ENCODE results near the gene ZNF160.
"Not testable (repeated sequence)": the region's sequence is repeated elsewhere in the genome, so short reads cannot be mapped to it uniquely, and the experiment has no call there.

The ZNF160 gene

DNA sequence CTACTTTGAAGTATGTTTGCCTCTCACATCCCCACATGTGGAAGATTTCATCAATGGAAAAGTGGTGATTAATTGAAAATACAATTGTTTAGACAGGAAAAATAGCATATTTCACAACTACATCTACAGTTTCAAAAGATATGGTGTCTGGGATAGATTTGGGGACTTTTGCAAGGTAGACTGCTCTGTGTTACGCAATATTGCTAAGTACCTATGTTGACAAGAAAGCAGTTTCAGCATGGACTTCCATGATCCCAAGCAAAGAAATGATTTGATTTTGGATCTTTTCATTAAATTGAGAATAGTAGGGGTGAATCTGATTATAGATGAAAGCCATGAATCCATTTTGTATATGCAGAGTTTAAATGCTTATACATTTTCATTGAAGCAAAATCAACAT lies 10.5 kb downstream of the ZNF160 start:
- DNase-seq (ENCODE audit: low read depth) = no peak

DNA sequence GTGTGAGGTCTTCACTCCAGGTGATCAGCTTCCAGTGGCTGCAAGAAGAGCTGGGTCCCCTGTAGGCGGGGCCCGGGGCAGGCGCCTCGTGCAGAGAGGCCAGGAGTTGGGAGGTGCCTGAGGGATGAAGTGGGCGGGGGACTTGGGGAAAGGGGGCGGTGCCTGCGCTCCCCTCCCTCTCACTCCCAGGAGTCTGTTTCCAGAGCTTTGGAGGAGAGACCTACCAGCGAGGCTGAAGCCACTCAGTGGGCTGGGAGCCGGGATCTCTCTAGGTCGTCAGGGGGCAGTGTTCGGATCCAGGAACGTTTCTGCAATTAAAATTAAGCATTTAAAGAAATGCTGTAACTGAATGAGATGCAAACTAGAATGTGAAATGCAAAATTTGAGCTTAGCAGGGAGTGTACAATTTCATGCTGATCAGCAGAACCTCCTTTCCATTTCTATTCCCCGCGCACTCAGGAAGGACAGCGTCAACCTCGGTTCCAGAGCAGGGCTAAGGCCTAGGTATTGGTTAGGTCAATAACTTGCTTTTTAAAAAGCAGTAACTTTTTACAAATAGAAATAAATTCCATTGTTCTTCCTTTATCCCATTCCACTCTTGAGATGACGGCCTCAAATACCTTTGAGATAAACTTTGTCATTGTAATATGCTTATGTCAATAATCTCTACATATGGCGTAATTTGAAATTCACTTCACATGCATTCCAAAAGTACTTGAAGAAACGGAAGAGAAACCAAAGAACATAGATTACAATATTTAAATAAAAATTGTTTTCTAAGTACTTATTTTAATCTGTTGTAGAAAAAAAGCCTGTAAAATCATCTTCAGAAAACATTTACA lies 11.6 kb downstream of the ZNF160 start:
- no peak for DNase-seq (ENCODE audit: low read depth)

DNA sequence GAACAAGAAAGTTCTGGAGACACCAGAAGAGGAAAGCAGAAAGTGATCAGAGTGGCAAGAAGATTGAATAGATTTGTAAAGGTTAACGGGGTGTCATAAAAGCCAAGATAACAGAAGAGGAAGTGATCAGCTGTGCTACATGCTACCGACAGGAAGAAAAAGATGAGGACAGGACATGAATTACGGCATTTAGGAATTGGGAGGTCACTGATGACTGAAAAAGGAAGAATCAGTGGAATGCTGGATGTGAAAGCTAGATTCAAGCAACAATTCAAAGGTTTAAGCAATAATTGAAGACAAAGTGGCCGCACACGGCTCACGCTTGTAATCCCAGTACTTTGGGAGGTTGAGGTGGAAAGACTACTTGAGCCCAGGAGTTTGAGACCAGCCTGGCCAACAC lies 15.1 kb downstream of the ZNF160 start:
- DNase-seq (ENCODE audit: low read depth) = no peak

DNA sequence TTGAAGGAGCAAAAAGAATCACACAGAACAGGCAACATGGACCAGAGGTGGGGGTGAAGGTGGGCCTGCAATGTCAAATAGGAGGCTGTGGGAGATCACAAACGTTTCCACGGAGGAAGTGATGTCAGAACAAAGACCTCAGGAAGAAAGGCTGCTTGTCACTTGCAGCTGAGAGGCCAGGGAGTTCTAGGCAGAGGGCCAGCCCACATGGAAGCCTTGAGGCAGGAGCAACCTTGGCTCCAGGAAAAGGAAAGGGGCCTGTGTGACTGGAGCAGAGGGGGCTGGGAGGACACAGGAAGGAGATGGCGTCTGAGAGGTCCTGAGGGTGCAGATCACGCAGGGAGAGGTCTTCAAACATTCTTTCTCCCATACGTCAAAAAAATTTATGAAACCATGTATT lies 16.3 kb downstream of the ZNF160 start:
- no peak for DNase-seq (ENCODE audit: low read depth)

DNA sequence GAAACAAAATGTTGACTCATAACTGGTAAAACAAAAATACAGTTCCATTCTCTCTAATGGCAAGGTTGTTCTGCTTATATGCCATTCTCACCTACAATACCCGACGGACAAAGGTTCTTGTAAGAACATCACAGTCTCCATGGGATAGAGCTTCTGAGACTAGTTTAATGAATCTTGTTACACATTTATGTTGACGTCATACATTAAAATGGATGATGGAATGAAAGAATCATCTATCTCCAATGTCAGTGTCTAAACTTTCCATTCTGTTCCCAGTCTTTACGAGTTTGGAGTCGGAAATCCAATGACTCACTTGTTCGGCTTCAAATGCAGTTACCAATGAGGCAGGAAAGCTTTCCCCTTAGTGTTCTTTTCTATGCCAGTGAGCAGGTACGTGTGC lies 17.7 kb downstream of the ZNF160 start:
- no peak for DNase-seq (ENCODE audit: low read depth)

DNA sequence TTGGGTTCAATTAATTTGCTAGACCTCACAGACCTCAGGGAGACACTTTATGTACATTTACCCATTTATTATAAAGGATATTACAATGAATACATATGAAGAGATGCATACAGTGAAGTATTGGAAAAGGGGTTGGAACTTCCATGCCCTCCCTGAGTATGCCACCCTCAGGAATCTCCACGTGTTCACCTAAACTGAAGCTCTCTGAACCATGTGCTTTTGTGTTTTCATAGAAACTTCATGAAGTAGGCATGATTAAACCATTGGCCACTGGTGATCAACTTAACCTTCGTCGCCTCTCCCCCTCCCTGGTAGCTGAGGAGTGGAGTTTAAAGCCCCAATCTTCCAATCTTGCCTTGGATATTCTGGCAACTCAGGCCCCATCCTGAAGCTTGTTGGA lies 20.3 kb downstream of the ZNF160 start:
- no peak for DNase-seq (ENCODE audit: low read depth)

DNA sequence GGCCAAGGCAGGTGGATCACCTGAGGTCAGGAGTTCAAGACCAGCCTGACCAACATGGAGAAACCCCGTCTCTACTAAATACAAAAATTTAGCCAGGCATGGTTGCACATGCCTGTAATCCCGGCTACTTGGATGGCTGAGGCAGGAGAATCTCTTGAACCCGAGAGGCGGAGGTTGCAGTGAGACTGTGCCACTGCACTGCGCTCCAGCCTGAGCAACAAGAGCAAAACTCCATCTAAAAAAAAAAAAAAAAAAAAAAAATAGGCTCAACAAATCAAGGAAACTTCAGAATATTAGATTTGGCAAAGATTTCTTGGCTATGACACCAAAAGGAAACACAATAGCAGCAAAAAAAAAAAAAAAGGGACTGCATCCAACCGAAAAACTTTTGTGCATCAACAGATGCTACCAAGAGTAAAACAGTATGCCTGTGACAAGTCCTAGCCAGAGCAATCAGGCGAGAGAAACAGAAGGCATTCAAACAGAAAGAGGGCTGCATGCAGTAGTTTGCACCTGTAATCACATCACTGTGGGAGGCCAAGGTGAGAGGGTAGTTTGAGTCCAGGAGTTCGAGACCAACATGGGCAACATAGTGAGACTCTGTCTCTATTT lies 23.8 kb downstream of the ZNF160 start:
- no peak for DNase-seq (ENCODE audit: low read depth)

DNA sequence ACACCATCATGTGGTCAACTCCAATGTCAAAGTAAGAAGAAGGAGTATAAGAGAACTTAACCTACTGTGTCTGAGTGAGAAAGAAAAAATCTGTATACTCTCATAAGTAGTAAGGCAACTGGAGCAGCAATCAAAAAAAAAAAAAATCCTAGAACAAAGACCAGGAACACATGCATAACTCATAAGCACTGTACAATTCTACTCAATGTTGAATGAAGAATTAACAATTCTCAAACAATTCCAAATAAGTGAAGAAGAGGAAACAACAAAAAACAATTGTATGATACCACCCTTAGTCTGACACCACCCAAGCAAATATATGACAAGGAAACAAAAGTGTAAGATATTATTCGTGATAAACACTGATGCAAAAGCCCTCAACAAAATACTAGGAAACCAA lies 24.6 kb downstream of the ZNF160 start:
- DNase-seq (ENCODE audit: low read depth) = no peak

DNA sequence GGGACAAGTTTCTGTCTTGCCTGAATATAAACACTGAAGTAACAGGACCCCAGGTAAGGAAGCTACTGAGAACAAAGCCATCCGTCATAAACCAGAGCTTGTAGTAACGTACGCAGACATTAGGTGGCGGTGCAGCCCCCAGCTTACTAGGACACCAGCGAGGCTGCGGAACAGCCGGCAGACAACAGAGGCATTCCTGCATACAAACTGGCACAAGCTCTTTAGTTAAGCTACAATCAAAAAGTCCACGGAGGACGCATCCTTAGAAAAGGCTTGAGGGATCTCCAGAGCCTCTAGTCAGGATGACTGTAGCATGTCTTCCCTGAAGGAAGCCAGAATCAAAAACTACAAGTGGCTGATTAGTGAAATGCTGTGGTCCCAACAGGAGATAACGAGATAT lies 26.2 kb downstream of the ZNF160 start:
- no peak for DNase-seq (ENCODE audit: low read depth)

DNA sequence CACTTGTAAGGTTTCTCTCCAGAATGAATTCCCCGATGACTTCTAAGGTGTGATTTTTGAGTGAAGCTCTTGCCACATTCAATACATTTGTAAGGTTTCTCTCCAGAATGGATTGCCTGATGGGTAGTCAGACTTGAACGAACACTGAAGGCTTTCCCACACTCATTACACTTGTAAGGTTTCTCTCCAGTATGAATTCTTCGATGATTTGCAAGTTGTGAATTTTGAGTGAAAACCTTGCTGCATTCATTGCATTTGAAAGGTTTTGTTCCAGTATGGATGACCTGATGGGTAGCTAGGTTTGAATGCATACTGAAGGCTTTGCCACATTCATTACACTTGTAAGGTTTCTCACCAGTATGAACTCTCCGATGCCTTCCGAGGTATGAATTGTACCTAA lies 34.4 kb downstream of the ZNF160 start:
- DNase-seq (ENCODE audit: low read depth) = no peak

DNA sequence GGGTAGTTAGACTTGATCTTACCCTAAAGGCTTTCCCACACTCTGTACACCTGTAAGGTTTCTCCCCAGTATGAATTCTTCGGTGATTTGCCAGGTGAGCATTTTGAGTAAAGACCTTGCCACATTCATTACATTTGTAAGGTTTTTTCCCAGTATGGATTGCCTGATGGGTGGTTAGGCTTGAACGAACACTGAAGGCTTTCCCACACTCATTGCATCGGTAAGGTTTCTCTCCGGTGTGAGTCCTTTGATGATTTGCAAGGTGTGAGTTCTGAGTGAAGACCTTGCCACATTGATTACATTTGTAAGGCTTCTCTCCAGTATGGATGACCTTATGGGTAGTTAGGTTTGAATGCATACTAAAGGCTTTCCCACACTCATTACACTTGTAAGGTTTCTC lies 35.0 kb downstream of the ZNF160 start:
- DNase-seq (ENCODE audit: low read depth) = no peak

DNA sequence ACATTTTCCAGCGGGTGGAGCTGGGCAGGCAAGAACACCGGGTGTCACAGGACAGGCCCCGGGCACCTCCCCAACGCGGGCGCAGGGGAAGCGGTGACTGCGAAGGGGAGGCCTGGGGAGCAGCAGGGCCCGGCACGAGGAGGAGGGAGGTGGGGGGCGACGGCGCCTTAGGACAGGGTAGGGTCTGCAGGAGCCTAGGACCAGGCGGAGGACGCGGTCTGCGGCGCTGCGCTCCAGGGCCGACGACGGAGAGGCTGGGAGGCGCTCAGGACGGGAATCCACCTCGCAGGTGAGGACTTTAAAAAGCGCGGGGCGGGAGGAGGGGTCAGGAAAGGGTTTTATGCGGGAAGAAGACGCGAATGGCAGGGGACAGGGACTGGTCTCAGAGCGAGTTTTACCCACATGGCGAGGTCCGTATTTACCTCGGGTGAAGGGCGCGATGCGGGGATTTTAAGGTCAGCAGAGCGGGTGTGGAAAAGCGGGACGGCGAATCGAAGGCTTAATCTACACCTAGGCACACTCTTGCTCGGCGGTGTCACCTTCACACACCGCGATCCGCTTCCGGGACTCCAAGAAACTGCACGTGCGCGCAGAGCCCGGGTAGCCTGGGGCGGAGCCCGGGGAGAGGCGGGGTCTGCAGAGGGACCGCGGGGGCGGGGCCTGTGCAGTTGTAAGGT lies 45.2 kb downstream of the ZNF160 start:
- no peak for DNase-seq (ENCODE audit: low read depth)

DNA sequence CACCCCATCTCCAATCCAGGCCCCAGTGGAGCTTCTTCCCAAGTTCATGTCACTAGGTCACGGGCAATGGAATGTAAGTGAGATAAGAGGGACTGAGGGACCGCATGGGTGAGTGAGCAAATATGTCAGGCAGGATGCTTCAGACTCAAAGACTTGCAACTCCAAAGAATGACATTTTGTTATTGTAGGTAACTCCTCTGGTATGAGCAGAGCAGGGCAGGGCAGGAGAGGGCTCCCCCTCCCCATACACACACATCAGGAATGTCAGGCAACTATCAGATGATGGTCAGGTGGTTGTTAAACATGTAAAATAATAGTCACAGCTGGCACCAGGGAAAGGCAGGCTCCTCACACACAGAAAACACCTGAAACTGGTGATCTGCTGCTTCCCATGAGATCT lies 48.1 kb downstream of the ZNF160 start:
- DNase-seq (ENCODE audit: low read depth) = no peak

DNA sequence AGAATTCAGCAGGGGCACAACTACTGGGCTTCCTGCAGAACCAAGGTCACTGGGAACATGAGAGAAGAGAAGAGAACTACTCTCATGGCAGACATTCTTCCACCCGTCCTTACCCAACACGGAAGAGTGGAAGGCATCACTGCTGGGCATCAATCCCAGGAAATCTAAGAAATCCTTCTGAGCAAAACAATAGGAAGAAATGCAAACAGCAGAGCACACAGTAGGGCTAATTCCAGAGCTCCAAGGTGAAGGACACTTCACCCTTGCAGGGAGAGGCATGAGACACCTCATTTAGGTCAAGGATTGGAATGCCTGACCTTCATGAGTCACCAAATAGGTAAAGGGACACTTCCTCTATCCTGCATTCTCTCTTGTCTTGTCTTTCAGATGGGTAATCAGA lies 55.8 kb downstream of the ZNF160 start:
- DNase-seq (ENCODE audit: low read depth) = no peak

DNA sequence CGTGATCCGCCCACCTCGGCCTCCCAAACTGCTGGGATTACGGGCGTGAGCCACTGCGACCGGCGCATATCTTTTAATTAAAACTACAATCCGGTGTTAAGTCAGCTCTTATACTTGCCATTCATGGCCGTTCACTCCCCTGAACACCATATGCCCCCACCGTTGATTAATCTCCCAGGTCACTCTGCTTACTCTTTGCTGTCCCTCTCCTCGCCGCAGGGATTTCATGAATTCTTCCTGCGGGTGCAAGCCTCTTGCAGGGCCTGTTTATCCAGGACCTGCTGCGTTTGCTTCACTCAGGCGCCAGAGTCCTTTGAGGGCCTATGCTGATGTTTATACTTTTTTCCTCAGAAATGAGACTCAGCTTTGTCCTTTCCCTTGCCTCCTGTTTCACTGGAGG lies 57.7 kb downstream of the ZNF160 start:
- DNase-seq (ENCODE audit: low read depth) = no peak

DNA sequence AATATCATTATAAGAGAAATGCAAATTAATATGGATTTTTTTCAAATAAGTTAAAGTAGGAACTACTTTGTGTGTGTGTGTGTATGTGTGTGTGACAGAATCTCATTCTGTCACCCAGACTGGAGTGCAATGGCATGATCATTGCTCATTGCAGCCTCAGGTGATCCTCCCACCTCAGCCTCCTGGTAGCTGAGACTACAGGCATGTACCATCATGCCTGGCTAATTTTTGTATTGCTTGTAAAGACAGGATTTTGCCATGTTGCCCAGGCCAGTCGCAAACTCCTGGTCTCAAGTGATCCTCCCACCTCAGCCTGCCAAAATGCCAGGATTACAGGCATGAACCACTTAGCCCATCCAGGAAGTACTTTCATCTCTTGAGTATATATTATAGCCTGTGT lies 61.9 kb downstream of the ZNF160 start:
- no peak for DNase-seq (ENCODE audit: low read depth)

DNA sequence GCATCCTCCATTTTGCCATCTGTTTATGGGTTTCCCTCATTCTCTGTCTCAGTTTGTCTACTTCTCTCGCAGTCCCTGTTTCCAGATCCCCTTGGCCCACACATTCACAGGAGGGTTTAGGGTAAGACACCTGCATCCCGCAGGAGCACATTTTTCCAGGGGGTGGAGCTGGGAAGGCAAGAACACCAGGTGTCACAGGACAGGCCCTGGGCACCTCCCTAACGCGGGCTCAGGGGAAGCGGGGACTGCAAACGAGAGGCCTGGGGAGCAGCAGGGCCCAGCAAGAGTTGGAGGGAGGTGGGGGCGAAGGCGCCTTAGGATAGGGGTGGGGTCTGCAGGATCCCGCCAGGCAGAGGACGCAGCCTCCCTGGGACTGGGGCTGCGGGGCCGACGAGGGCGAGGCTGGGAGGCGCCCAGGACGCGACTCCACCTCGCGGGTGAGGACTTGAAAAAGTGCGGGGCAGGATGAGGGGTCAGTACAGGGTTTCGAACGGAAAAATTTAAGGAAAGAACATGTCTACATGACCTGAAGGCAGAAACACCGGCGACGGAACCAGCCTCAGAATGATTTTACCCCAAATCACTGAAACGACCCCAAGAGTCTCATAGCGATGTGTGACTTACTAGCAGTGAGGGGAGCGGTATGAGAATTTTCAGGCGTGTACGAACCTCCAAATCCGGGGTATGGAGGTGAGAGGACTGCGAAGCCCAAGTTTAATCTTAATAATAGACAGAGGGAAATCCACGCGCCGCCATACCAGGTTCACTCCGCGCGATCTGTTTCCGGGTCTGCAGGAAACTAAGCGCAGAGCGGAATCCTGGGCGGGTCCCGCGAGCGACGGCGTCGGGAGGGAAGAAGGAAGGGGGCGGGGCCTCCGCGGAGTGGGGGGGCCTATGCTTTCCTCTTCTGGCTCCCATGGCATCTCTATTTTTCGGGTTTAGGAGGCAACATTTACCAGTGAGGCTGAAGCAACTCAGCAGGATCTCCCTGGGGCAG lies 65.8 kb downstream of the ZNF160 start:
- DNase-seq (ENCODE audit: low read depth) = no peak

DNA sequence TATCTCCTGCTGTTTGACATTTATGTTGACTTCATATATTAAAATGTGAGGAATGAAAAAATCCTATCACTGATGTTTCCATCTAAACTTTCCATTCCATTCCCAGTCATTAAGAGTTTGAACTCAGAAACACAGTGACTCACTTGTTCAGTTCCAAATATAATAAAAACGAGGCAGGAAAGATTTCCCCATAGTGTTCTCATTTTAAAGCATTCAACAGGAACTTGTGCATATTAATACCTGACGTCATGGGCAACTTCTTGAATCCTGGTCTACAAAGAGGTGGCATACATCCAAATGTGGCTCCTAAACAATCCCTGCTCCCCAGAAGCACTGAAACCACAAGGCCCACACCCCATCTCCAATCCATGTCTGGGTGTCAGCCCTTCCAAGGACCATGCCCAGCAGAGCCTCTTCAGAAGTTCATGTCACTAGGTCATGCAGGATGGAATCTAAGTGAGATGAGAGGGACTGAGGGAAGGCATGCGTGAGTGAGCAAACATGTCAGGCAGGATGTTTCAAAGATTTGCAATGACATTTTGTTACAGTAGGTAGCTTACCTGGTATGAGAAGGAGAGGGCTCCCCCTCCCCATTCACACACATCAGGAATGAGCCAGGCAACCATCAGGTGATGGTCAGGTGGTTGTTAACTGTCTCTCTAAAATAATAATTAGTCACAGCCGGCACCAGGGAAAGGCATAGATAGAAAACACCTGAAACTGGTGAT lies 68.1 kb downstream of the ZNF160 start:
- no peak for DNase-seq (ENCODE audit: low read depth)

DNA sequence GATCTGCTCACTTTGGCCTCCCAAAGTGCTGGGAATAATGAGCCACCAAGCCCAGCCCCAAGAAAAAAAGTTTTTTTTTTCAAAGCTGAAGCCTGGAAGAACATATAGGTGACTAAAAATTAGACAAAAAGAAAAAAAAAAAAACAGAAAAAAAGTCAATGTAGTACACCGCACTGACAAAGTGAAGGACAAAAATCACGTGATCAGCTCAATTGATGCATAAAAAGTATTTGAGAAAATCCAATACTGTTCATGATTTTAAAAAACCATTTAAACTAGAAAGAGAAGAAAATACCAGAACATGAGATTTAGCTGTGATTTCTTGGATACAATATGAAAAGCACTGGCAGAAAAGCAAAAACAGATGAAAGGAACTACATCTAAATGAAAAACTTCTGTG lies 69.2 kb downstream of the ZNF160 start:
- no peak for DNase-seq (ENCODE audit: low read depth)

DNA sequence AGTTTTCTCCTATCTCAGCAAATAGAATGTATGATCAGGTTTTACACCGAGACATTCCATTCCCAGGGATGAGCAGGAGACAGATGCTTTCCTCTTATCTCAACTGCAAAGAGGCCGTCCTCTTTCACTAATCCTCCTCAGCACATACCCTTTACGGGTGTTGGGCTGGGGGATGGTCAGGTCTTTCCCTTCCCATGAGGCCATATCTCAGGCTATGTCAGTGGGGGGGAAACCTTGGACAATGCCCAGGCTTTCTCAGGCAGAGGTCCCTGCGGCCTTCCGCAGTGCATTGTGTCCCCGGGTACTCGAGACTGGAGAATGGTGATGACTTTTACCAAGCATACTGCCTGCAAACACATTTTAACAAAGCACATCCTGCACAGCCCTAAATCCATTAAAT lies 74.9 kb downstream of the ZNF160 start:
- DNase-seq (ENCODE audit: low read depth) = not testable (repeated sequence)

DNA sequence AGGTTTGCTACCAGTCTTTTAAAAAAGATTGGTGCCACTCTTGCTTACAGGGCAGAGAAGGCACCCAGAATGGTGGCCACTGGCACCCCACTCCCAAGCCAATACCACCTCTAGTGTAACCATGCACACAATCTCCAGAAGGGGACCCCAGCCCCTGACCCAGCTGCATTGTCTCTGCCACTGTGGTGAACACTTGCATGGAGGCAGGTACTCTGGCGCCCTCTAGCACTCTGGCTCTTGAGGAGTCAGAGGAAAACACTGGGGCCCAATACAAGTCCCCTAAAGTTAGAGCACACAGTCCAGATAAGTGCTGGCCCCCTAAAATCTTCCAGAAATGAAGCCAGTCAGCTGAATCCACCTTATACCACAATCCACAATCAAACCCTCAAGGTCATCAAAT lies 83.5 kb downstream of the ZNF160 start:
- no peak for DNase-seq (ENCODE audit: low read depth)
